Superior temporal gyrus (tissue), 1 donor: Measurements from ENCODE around the gene PXMP2.
"Not testable (repeated sequence)": the region's sequence is repeated elsewhere in the genome, so short reads cannot be mapped to it uniquely, and the experiment has no call there.

ENCODE experiments used
- DNase-seq: peaks from one replicate; pipeline ENCODE4 v3.0.0-alpha.2; 2016; ENCODE audit errors: extremely low spot score

PXMP2 gene

GRCh38 chr12:132694888-132695287 lies 7.5 kb downstream of the PXMP2 start:
- DNase-seq: not testable (repeated sequence)

- DNase-seq: no peak
These were observed 8.0 kb downstream of the PXMP2 start for GRCh38 chr12:132695431-132695830.

DNA sequence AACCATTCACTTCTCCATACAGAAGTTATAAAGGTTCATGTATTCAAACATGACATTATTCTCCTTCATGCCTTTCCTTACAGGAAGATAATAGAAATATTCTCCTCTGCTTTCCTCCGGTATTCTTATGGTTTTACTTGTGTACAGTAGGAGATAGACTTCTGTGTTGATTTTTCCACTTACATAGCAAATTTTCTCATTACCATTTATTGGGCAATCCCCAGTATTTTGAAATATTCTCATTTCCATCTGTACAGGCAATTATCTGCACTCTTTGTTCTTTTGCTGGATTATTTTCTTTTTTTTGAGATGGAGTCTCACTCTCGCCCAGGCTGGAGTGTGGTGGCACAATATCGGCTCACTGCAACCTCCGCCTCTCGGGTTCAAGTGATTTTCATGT lies 11.0 kb downstream of the PXMP2 start:
- no peak for DNase-seq

DNA sequence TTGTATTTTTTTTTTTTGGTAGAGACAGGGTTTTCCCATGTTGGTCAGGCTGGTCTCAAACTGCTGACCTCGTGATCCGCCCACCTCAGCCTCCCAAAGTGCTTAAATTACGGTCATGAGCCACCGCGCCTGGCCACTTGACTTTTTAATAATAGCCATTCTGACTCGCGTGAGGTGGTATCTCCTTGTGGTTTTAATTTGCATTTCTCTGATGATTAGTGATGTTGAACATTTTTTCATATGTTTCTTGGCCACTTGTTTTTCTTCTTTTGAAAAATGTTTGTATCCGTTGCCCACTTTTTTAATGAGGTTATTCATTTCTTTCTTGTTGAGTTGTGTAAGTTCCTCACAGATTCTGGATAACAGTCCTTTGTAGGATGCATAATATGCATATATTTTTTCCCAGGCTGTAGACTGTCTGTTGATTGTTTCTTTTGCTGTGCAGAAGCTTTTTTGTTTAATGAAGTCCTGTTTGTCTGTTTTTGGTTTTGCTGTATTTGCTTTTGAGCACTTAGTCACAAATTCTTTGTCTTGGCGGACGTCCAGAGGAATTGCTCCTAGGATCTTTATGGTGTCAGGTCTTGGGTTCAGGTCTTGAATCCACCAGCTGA lies 12.9 kb downstream of the PXMP2 start:
- no peak for DNase-seq

- no peak for DNase-seq
These were observed 15.3 kb downstream of the PXMP2 start for GRCh38 chr12:132702640-132703039.

DNA sequence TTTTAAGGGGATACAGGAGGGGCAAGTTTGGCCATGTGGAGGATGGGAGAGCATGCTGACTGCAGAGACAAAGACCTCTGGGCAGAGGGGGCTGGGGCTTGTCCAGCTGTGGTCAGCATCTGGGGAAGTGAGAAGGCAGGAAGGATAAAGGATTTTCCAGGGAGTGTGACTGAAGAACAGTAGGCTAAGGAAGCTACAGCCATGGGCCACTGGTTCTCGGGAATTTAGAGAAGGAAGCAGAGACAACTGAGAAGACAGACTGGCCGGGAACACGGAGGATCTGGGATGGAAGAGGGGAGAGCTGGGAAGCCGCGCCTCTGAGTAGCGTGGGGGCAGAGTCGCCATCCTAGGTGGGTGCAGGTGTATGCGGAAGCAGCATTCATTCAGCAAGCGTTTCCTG lies 16.3 kb downstream of the PXMP2 start:
- DNase-seq: no peak

- no peak for DNase-seq
These were observed 19.9 kb downstream of the PXMP2 start for GRCh38 chr12:132707241-132707640.

- DNase-seq: no peak
These were observed 20.8 kb downstream of the PXMP2 start for GRCh38 chr12:132708150-132708549.

- no peak for DNase-seq
These were observed 22.6 kb downstream of the PXMP2 start for GRCh38 chr12:132710043-132710404.

GRCh38 chr12:132710405-132711079 lies 23.2 kb downstream of the PXMP2 start, which contains the start of gene PGAM5:
TSS of gene PGAM5 (plus strand) at chr12:132710842. CDS start at chr12:132710877, 35 bp downstream.
- DNase-seq: peak; percentile 81

DNA sequence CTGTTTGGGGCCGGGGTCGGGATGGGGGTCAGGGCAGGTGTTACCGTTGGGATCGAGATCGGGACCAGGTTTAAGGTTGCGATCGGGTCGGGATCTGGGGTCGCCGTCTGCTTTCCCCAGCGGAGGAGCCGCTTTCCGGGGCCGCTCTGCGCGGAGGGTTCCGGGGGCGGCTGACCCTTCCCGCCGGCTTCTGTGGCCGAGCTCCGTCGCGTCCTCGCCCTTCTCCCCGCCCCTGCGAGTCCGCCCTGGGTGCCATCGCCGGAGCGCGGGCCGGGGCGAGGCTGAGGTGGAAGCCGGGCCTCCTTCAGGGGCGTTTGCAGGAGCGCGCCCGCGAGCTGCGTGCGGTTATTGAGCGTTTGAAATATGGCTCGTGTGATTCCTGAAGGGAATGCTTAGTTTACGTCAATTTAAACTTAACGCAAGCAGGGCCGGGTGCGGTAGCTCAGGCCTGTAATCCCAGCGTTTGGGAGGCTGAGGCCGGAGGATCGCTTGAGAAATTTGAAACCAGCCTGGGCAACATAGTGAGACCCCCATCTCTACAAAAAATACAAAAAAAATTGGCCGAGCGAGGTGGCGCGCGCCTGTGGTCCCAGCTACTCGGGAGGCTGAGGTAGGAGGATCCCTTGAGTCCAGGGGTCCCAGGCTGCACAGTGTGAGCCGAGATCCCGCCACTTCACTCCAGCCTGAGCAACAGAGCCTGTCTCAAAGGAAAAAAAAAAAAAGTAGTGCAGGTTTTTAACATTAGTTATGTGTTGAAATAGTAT lies 23.9 kb downstream of the PXMP2 start:
- DNase-seq: no peak

DNA sequence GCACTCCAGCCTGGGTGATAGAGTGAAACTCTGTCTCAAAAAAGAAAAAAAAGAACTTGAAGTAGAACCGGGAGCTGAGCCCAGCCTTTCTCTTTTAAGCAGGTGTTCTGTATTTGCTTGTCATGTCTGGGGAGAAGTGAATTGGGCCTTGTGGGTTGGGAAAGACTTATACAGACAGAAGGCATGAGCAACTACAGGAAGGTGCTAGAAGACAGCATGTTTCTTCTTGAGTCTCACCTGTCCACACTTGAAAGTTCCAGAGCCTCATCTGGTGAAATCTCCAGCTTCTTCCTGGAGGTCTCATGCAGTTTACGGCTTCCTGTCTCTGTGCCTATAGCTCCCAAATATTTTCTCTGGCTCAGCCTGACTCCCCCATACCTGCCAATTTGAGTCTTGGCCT lies 25.7 kb downstream of the PXMP2 start:
- no peak for DNase-seq

GRCh38 chr12:132715874-132716273 lies 28.5 kb downstream of the PXMP2 start:
- DNase-seq: no peak

GRCh38 chr12:132716356-132716755 lies 29.0 kb downstream of the PXMP2 start:
- DNase-seq: no peak

GRCh38 chr12:132717011-132717410 lies 29.6 kb downstream of the PXMP2 start:
- no peak for DNase-seq

- DNase-seq: no peak
These were observed 30.4 kb downstream of the PXMP2 start for GRCh38 chr12:132717531-132718387.

DNA sequence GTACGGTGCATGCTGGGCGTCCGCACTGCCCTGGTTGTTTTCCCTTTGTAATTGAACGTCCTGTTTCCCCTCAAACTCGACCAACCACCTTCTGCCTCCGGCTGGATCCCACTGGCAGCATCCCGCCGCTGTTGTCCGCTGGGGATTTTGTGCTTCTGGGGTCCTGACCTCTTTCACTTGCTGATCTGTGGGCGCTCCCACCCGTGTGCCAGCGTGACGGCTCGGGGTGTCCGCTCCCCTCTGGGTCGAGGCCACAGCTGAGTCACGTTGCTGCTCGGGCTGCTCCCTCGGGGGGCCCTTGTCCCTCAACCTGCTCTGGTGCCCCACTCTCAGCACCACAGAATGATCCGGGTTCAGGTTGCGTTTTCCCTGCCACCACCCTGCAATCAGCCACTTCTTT lies 31.3 kb downstream of the PXMP2 start:
- no peak for DNase-seq

DNA sequence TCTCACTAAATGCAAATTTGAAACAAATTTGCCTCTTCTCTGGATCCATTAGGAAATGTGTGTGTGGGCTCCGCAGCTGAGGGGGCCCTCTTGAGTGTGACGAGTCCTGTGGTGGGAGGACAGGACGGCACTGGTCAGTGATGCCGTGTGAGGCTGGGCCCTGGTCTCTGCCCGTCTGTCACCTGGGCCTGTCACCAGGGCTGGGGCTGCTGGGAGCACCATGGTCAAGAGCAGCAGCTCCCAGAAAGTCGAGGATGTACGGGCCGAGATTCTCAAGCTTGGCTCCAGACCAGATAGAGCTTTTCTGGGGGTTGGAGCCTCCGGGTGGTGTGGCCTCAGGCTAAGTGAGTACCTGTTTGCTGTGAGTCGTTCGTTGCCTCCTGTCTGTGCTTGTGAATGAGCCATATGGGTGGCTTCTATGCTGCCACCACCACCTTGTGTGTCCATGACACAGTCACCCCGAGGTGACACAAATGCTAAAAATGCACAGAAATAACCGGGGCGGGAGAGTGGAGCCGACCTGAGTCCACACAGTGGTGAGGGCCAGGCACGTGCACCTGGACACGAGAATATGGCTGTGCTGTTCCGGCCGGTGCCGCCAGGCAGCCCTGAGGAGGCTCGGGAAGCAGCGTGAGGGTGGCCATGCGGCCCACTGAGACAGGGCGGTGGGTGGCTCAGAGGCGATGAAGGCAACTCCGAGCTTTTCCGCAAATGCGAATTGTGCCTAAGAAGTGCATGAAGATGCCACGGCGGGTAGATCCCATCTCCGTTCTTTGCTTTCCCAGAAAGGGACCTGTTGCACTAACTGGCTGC lies 32.0 kb downstream of the PXMP2 start:
- no peak for DNase-seq

GRCh38 chr12:132719954-132720324 lies 32.6 kb downstream of the PXMP2 start:
- DNase-seq: no peak

DNA sequence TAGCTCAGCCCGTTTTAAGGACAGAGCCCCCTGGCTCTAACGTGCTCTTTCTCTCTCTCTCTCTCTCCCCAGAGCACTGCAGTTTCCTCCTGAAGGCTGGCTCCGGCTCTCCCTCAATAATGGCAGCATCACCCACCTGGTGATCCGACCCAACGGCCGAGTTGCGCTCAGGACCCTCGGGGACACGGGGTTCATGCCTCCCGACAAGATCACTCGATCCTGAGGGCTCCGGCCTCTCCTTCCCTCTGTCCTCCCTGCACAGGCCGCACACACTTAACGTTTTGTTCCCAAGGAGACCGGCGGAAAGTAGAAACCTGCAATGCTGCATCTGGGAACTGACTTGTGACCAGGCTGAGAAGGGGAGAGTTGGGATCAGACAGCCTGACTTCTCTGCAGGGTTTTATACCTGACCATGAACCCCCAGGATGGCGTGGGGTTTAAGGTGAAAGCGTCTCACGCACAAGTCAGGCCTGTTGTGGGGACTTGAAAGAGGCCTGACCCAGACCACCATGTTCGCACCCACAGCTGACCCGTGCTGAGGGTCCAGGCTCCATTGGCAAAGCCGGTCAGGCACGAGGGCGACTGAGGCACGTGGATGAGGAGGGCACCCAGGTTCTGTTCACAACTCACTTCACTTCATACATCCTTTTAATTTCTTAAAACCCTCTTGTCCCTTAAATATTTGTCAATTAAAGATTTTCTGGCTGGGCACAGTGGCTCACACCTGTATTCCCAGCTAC lies 33.4 kb downstream of the PXMP2 start:
- DNase-seq: no peak
